WTC11 (cell line): ENCODE data around the gene RGS1. TPM values are rescaled to one million over a fixed set of nuclear protein-coding genes. Genes with fewer than 3 reads are reported as not detected.

Experiments
- ATAC-seq: fragments of 200-7000 bp; cut with Tn5 transposase; 2 replicates; pipeline ENCODE4 v1.10.0; 2021; ENCODE audit warnings: mild to moderate bottlenecking, moderate library complexity
- CTCF ChIA-PET: fragments of 300-600 bp; sonication (Branson Sonifier 250); formaldehyde crosslinking; loops from one replicate; lab custom pipeline; 2021; ENCODE audit warnings: antibody characterized with exemption; lab: Charles Lee
- POLR2A ChIA-PET: fragments of 350-600 bp; sonication (Branson Sonifier 250); formaldehyde crosslinking; loops from one replicate; lab custom pipeline; 2021; ENCODE audit warnings: antibody characterized with exemption; lab: Charles Lee
- DNase-seq: peaks from one replicate; pipeline ENCODE4 v3.0.0; 2021; ENCODE audit warnings: low spot score
- H3K27ac Mint-ChIP-seq: 2 replicates; pipeline ENCODE4 v1.8.0; 2021; ENCODE audit warnings: mixed read lengths
- H3K27me3 Mint-ChIP-seq: 2 replicates; pipeline ENCODE4 v1.8.0; 2021; ENCODE audit warnings: low read depth, mild to moderate bottlenecking, moderate library complexity, mixed read lengths
- H3K36me3 Mint-ChIP-seq: 2 replicates; pipeline ENCODE4 v1.8.0; 2021; ENCODE audit warnings: mixed read lengths
- H3K4me1 Mint-ChIP-seq: 2 replicates; pipeline ENCODE4 v1.8.0; 2022; ENCODE audit warnings: mixed read lengths
- H3K4me3 Mint-ChIP-seq: 2 replicates; pipeline ENCODE4 v1.8.0; 2021; ENCODE audit warnings: mild to moderate bottlenecking, moderate library complexity, mixed read lengths
- H3K9me3 Mint-ChIP-seq: 2 replicates; pipeline ENCODE4 v1.8.0; 2021; ENCODE audit warnings: mixed read lengths
- AR ChIP-seq: fragments of 250-450 bp; sonication (Bioruptor Pico); IDR thresholded peaks from 2 replicates; pipeline ENCODE4 v1.9.0; 2021; ENCODE audit warnings: mild to moderate bottlenecking
- ARID4B ChIP-seq: sonication (generic); formaldehyde crosslinking; IDR thresholded peaks from 2 replicates; pipeline ENCODE4 v1.8.0; 2023; ENCODE audit warnings: missing genetic modification reagents, mild to moderate bottlenecking, borderline replicate concordance
- CREB1 ChIP-seq: sonication (generic); formaldehyde crosslinking; IDR thresholded peaks from 2 replicates; pipeline ENCODE4 v1.8.0; 2023; ENCODE audit warnings: mild to moderate bottlenecking, missing genetic modification reagents
- ESRRA ChIP-seq: sonication (generic); formaldehyde crosslinking; IDR thresholded peaks from 2 replicates; pipeline ENCODE4 v1.8.1; 2022; ENCODE audit warnings: mild to moderate bottlenecking, missing genetic modification reagents, borderline replicate concordance
- ETV6 ChIP-seq: sonication (generic); formaldehyde crosslinking; IDR thresholded peaks from 2 replicates; pipeline ENCODE4 v1.8.1; 2022; ENCODE audit warnings: mild to moderate bottlenecking, missing genetic modification reagents
- MLX ChIP-seq: sonication (generic); formaldehyde crosslinking; IDR thresholded peaks from 2 replicates; pipeline ENCODE4 v1.8.1; 2023; ENCODE audit warnings: mild to moderate bottlenecking, missing genetic modification reagents, moderate library complexity
- NFYB ChIP-seq: sonication (generic); formaldehyde crosslinking; conservative IDR thresholded peaks from 2 replicates; pipeline ENCODE4 v1.8.0; 2022; ENCODE audit warnings: low read depth, missing genetic modification reagents
- RELA ChIP-seq: sonication (generic); formaldehyde crosslinking; IDR thresholded peaks from 2 replicates; pipeline ENCODE4 v1.8.1; 2022; ENCODE audit warnings: missing genetic modification reagents, mild to moderate bottlenecking, borderline replicate concordance
- SMAD3 ChIP-seq: sonication (generic); formaldehyde crosslinking; IDR thresholded peaks from 2 replicates; pipeline ENCODE4 v1.8.0; 2022; ENCODE audit warnings: missing genetic modification reagents, mild to moderate bottlenecking, borderline replicate concordance
- TP53 ChIP-seq: sonication (generic); formaldehyde crosslinking; IDR thresholded peaks from 2 replicates; pipeline ENCODE4 v1.8.1; 2023; ENCODE audit warnings: mild to moderate bottlenecking, missing genetic modification reagents
- total RNA-seq: library from RNA; stranded (reverse); gene quantifications from 3 replicates; pipeline ENCODE4 v1.2.3, GENCODE V29; 2021

The RGS1 gene
- total RNA-seq, 1 experiment from 2014 or later, result 0.22 TPM

GRCh38 chr1:192559115-192560006, 16.2 kb upstream of the RGS1 start:
- ATAC-seq (no peak), DNase-seq (no peak)
- ChIA-PET POLR2A (no interaction called here), CTCF (no interaction called here)
- Mint-ChIP-seq H3K36me3 (no peaks in the 10 kb centered on the region), H3K27me3 (no peaks in the 10 kb centered on the region), H3K4me1 (no peaks in the 10 kb centered on the region), H3K9me3 (no peaks in the 10 kb centered on the region), H3K4me3 (no peak overlapping the region), H3K27ac (no peak overlapping the region)
- TF ChIP-seq ESRRA (CRISPR knock-in tag), result no peak

GRCh38 chr1:192561301-192561700, 14.3 kb upstream of the RGS1 start:
- H3K36me3 Mint-ChIP-seq, result no peaks in the 10 kb centered on the region
- ATAC-seq (no peak), DNase-seq (no peak)
- H3K4me3 Mint-ChIP-seq, result no peak overlapping the region
- no peak overlapping the region for H3K27ac Mint-ChIP-seq
- ChIA-PET POLR2A (interaction anchor here (0.9 kb wide), 1 partner anchor 18 kb away, joined by 3 read pairs; no protein-coding TSS in a partner anchor), CTCF (no interaction called here)
- no peak for TF ChIP-seq ARID4B
- H3K9me3 Mint-ChIP-seq, result no peaks in the 10 kb centered on the region
- H3K4me1 Mint-ChIP-seq, result no peaks in the 10 kb centered on the region
- no peaks in the 10 kb centered on the region for H3K27me3 Mint-ChIP-seq

GRCh38 chr1:192563129-192563528, 12.4 kb upstream of the RGS1 start:
- H3K9me3 Mint-ChIP-seq, result no peaks in the 10 kb centered on the region

More at GRCh38 chr1:192563129-192563528, 12.4 kb upstream of the RGS1 start:
- TF ChIP-seq TP53 (CRISPR knock-in tag) (no peak), RELA (CRISPR knock-in tag) (no peak), ESRRA (CRISPR knock-in tag) (no peak), NFYB (CRISPR knock-in tag) (no peak), AR (CRISPR knock-in tag) (no peak), CREB1 (CRISPR knock-in tag) (no peak), MLX (CRISPR knock-in tag) (no peak), ETV6 (CRISPR knock-in tag) (no peak), SMAD3 (CRISPR knock-in tag) (no peak)
- no peak overlapping the region for H3K27ac Mint-ChIP-seq
- no peaks in the 10 kb centered on the region for H3K27me3 Mint-ChIP-seq
- no peak overlapping the region for H3K4me3 Mint-ChIP-seq
- peaks cover 7% of the 10 kb centered on the region for H3K4me1 Mint-ChIP-seq
- no peaks in the 10 kb centered on the region for H3K36me3 Mint-ChIP-seq
- CTCF ChIA-PET, result no interaction called here
- DNase-seq (no peak), ATAC-seq (no peak)
- POLR2A ChIA-PET, result no interaction called here
